GM12891 (cell line): Measurements from ENCODE around the gene PTGER2.

Experiments used
- POLR2A ChIP-seq: IDR thresholded peaks from 2 replicates; pipeline ENCODE4 v1.6.1; 2011; ENCODE audit warnings: low read depth, low read length, control low read depth
- POLR2AphosphoS5 ChIP-seq: IDR thresholded peaks from 2 replicates; pipeline ENCODE4 v1.6.1; 2011; ENCODE audit warnings: low read depth, low read length, control low read depth
- POU2F2 ChIP-seq: IDR thresholded peaks from 2 replicates; pipeline ENCODE4 v1.6.1; 2011; ENCODE audit warnings: low read depth, mild to moderate bottlenecking, control low read depth, low read length, moderate library complexity
- SPI1 ChIP-seq: IDR thresholded peaks from 2 replicates; pipeline ENCODE4 v1.6.1; 2011; ENCODE audit warnings: low read depth, low read length, control low read depth
- TAF1 ChIP-seq: IDR thresholded peaks from 2 replicates; pipeline ENCODE4 v1.6.1; 2011; ENCODE audit warnings: low read depth, low read length, control low read depth

GRCh38 chr14:52363041-52363704 lies 49.1 kb downstream of the PTGER2 start:
- no peak for TF ChIP-seq TAF1
- TF ChIP-seq POLR2A: no peak
- TF ChIP-seq POLR2AphosphoS5: no peak
- TF ChIP-seq POU2F2: no peak
- no peak for TF ChIP-seq SPI1
